Measurements from ENCODE around the gene TAAR8. TPM values are rescaled to one million over a fixed set of nuclear protein-coding genes. Genes with fewer than 3 reads are reported as not detected.

Gene TAAR8
- total RNA-seq, 1 donor from 2014 or later: not detected

GRCh38 chr6:132569170-132569569 is 16.7 kb downstream of the TAAR8 start:
- DNase-seq (ENCODE audit: low spot score, unreplicated experiment): no peak
- no peak overlapping the region for H3K27ac Mint-ChIP-seq
- no peaks in the 10 kb centered on the region for H3K4me1 Mint-ChIP-seq (ENCODE audit: low read depth)
- H3K27me3 Mint-ChIP-seq: peaks cover 18% of the 10 kb centered on the region
- no peaks in the 10 kb centered on the region for H3K9me3 Mint-ChIP-seq (ENCODE audit: low read depth)
- peaks cover 2% of the 10 kb centered on the region for H3K36me3 Mint-ChIP-seq (ENCODE audit: insufficient read depth)
- H3K4me3 Mint-ChIP-seq (ENCODE audit: low read depth): no peak overlapping the region
- no peak for TF ChIP-seq CTCF (IDR thresholded peaks at IDR 0.05; ENCODE audit: unreplicated experiment)

GRCh38 chr6:132570221-132570777 is 17.8 kb downstream of the TAAR8 start, which contains the start of gene TAAR6:
TAAR6 (plus strand) TSS chr6:132570322; CDS start chr6:132570322, 0 bp downstream.
- no peaks in the 10 kb centered on the region for H3K4me1 Mint-ChIP-seq (ENCODE audit: low read depth)
- no peak for TF ChIP-seq CTCF (IDR thresholded peaks at IDR 0.05; ENCODE audit: unreplicated experiment)
- no peak within 1 kb of the TSS for H3K27ac Mint-ChIP-seq
- no peak within 1 kb of the TSS for H3K4me3 Mint-ChIP-seq (ENCODE audit: low read depth)
- peaks cover 17% of the 10 kb centered on the region for H3K27me3 Mint-ChIP-seq
- no peaks in the 10 kb centered on the region for H3K9me3 Mint-ChIP-seq (ENCODE audit: low read depth)
- no peak for DNase-seq (ENCODE audit: low spot score, unreplicated experiment)
- peaks cover 2% of the 10 kb centered on the region for H3K36me3 Mint-ChIP-seq (ENCODE audit: insufficient read depth)

- peaks cover 2% of the 10 kb centered on the region for H3K36me3 Mint-ChIP-seq (ENCODE audit: insufficient read depth)
- no peak for TF ChIP-seq CTCF (IDR thresholded peaks at IDR 0.05; ENCODE audit: unreplicated experiment)
- H3K9me3 Mint-ChIP-seq (ENCODE audit: low read depth): no peaks in the 10 kb centered on the region
- H3K4me1 Mint-ChIP-seq (ENCODE audit: low read depth): no peaks in the 10 kb centered on the region
- peaks cover 21% of the 10 kb centered on the region for H3K27me3 Mint-ChIP-seq
- DNase-seq (ENCODE audit: low spot score, unreplicated experiment): no peak
- no peak overlapping the region for H3K27ac Mint-ChIP-seq
- no peak overlapping the region for H3K4me3 Mint-ChIP-seq (ENCODE audit: low read depth)
Observed at GRCh38 chr6:132571774-132572173, 19.3 kb downstream of the TAAR8 start.

- DNase-seq (ENCODE audit: low spot score, unreplicated experiment): no peak
- H3K4me3 Mint-ChIP-seq (ENCODE audit: low read depth): no peak overlapping the region
- H3K4me1 Mint-ChIP-seq (ENCODE audit: low read depth): no peaks in the 10 kb centered on the region
- peaks cover 37% of the 10 kb centered on the region for H3K27me3 Mint-ChIP-seq
- H3K36me3 Mint-ChIP-seq (ENCODE audit: insufficient read depth): no peaks in the 10 kb centered on the region
- H3K9me3 Mint-ChIP-seq (ENCODE audit: low read depth): no peaks in the 10 kb centered on the region
- H3K27ac Mint-ChIP-seq: no peak overlapping the region
- TF ChIP-seq CTCF (IDR thresholded peaks at IDR 0.05; ENCODE audit: unreplicated experiment): no peak
Observed at GRCh38 chr6:132584698-132585097, 32.2 kb downstream of the TAAR8 start.

- Mint-ChIP-seq H3K27me3 (peaks cover 45% of the 10 kb centered on the region), H3K4me1 (ENCODE audit: low read depth) (no peaks in the 10 kb centered on the region), H3K4me3 (ENCODE audit: low read depth) (no peak overlapping the region), H3K9me3 (ENCODE audit: low read depth) (no peaks in the 10 kb centered on the region), H3K36me3 (ENCODE audit: insufficient read depth) (no peaks in the 10 kb centered on the region), H3K27ac (no peak overlapping the region)
- TF ChIP-seq CTCF (IDR thresholded peaks at IDR 0.05; ENCODE audit: unreplicated experiment): no peak
- no peak for DNase-seq (ENCODE audit: low spot score, unreplicated experiment)
Observed at GRCh38 chr6:132587424-132587823, 35.0 kb downstream of the TAAR8 start.
